SK-N-SH (cell line): ENCODE results near the gene TBC1D16. TPM values are rescaled to one million over a fixed set of nuclear protein-coding genes. Genes with fewer than 3 reads are reported as not detected.

Experiments used
- CTCF ChIA-PET: fragments of 300-600, 350-600 bp; formaldehyde crosslinking; extraction: SDS; loops from one replicate; lab custom pipeline; 2021; lab: Yijun Ruan, JAX
- POLR2A ChIA-PET: fragments of 350-600 bp; sonication (Branson Sonifier 250); formaldehyde crosslinking; extraction: SDS; loops from one replicate; lab custom pipeline; 2020; ENCODE audit warnings: antibody characterized with exemption, inconsistent platforms; lab: Yijun Ruan, JAX
- DNase-seq: peaks from one replicate; pipeline ENCODE4 v3.0.0; 2012
- H2AFZ ChIP-seq: fragments of 200-600 bp; sonication (generic); 2 replicates; pipeline ENCODE4 v1.8.1; 2016; ENCODE audit warnings: antibody characterized with exemption, mild to moderate bottlenecking, low read depth
- H3F3A ChIP-seq: fragments of 200-600 bp; sonication (generic); replicated peaks from 2 replicates; pipeline ENCODE3; 2016; ENCODE audit warnings: antibody characterized with exemption, mild to moderate bottlenecking; ENCODE audit not compliant: insufficient read depth
- H3K27ac ChIP-seq, 2 experiments: fragments of 200-500 bp in 1 of 2; fragments of 200-600 bp in 1 of 2; sonication (Bioruptor generic) in 1 of 2; sonication (generic), shearing (Covaris generic) in 1 of 2; 2 replicates each; pipeline versions ENCODE4 v1.5.1 to v1.6.1; 2014 to 2016; ENCODE audit warnings: low read depth in 2 of 2, inconsistent platforms in 1 of 2, low read length in 1 of 2, mild to moderate bottlenecking in 1 of 2, mixed read lengths in 1 of 2
- H3K27me3 ChIP-seq: fragments of 200-600 bp; sonication (generic), shearing (Covaris generic); 2 replicates; pipeline ENCODE4 v1.6.1; 2016; ENCODE audit warnings: mixed run types; ENCODE audit not compliant: insufficient read depth
- H3K36me3 ChIP-seq, 2 experiments: fragments of 200-500 bp in 1 of 2; fragments of 200-600 bp in 1 of 2; sonication (Bioruptor generic) in 1 of 2; sonication (generic) in 1 of 2; replicated peaks in 1 of 2; 2 replicates each; pipeline versions ENCODE3 to v1.5.1; 2014 to 2016; ENCODE audit warnings: low read length in 1 of 2, mild to moderate bottlenecking in 1 of 2; ENCODE audit not compliant: insufficient read depth in 2 of 2, control insufficient read depth in 1 of 2
- H3K4me1 ChIP-seq, 2 experiments: fragments of 200-500 bp in 1 of 2; fragments of 200-600 bp in 1 of 2; sonication (Bioruptor generic) in 1 of 2; sonication (generic), shearing (Covaris generic) in 1 of 2; 2 replicates each; pipeline versions ENCODE4 v1.5.1 to v1.6.1; 2014 to 2016; ENCODE audit warnings: low read depth in 1 of 2, low read length in 1 of 2, mixed run types in 1 of 2; ENCODE audit not compliant: insufficient read depth in 2 of 2, control insufficient read depth in 1 of 2
- H3K4me2 ChIP-seq: fragments of 200-600 bp; sonication (generic), shearing (Covaris generic); 2 replicates; pipeline ENCODE4 v1.6.1; 2017; ENCODE audit warnings: mixed run types
- H3K4me3 ChIP-seq, 2 experiments: fragments of 200-500 bp in 1 of 2; fragments of 200-600 bp in 1 of 2; sonication (Bioruptor generic) in 1 of 2; sonication (generic), shearing (Covaris generic) in 1 of 2; 2 replicates each; pipeline versions ENCODE4 v1.5.1 to v1.8.1; 2014 to 2016; ENCODE audit warnings: low read depth in 2 of 2, inconsistent platforms in 1 of 2, low read length in 1 of 2, mild to moderate bottlenecking in 1 of 2, mixed read lengths in 1 of 2, moderate library complexity in 1 of 2
- H3K79me2 ChIP-seq: fragments of 200-600 bp; sonication (generic); 2 replicates; pipeline ENCODE4 v1.8.1; 2017; ENCODE audit warnings: mild to moderate bottlenecking; ENCODE audit not compliant: insufficient read depth
- H3K9ac ChIP-seq: fragments of 200-600 bp; sonication (generic); 2 replicates; pipeline ENCODE4 v1.6.1; 2017; ENCODE audit warnings: mixed run types
- H3K9me2 ChIP-seq: fragments of 200-600 bp; sonication (generic); 2 replicates; pipeline ENCODE4 v1.6.1; 2017; ENCODE audit warnings: mixed run types
- H3K9me3 ChIP-seq: fragments of 200-600 bp; sonication (generic); 2 replicates; pipeline ENCODE4 v1.6.1; 2017; ENCODE audit warnings: mixed run types, mild to moderate bottlenecking, moderate library complexity
- H4K20me1 ChIP-seq: fragments of 200-600 bp; sonication (generic); 2 replicates; pipeline ENCODE4 v1.6.1; 2017; ENCODE audit warnings: mild to moderate bottlenecking, mixed run types; ENCODE audit not compliant: insufficient read depth
- ELF1 ChIP-seq: IDR thresholded peaks from 2 replicates; pipeline ENCODE4 v1.4.0; 2012
- GABPA ChIP-seq: IDR thresholded peaks from 2 replicates; pipeline ENCODE4 v1.4.0; 2012; ENCODE audit warnings: low read depth, mild to moderate bottlenecking
- GATA2 ChIP-seq: sonication (generic); formaldehyde crosslinking; IDR thresholded peaks from 2 replicates; pipeline ENCODE4 v1.5.0; 2020; ENCODE audit warnings: mild to moderate bottlenecking, missing genetic modification reagents
- MEF2A ChIP-seq: IDR thresholded peaks from 2 replicates; pipeline ENCODE4 v1.4.0; 2012; ENCODE audit warnings: low read depth, borderline replicate concordance
- MXI1 ChIP-seq: IDR thresholded peaks from 2 replicates; pipeline ENCODE4 v1.6.1; 2012; ENCODE audit warnings: mild to moderate bottlenecking, low read depth, low read length, improper control_type of control experiment
- POLR2AphosphoS5 ChIP-seq: IDR thresholded peaks from 2 replicates; pipeline ENCODE4 v1.6.1; 2012; ENCODE audit warnings: low read depth, low read length
- RAD21 ChIP-seq: IDR thresholded peaks from 2 replicates; pipeline ENCODE4 v1.6.1; 2012; ENCODE audit warnings: mild to moderate bottlenecking, low read length
- RCOR1 ChIP-seq: fragments of 150-350 bp; IDR thresholded peaks from 2 replicates; pipeline ENCODE4 v1.6.1; 2017; ENCODE audit warnings: antibody characterized with exemption, low read length
- REST ChIP-seq: IDR thresholded peaks from 2 replicates; pipeline ENCODE4 v1.6.1; 2012; ENCODE audit warnings: mild to moderate bottlenecking, low read depth, low read length, moderate library complexity
- TAF1 ChIP-seq: IDR thresholded peaks from 2 replicates; pipeline ENCODE4 v1.6.1; 2012; ENCODE audit warnings: low read depth, mild to moderate bottlenecking, low read length, moderate library complexity, borderline replicate concordance
- USF2 ChIP-seq: fragments of 150-350 bp; IDR thresholded peaks from 2 replicates; pipeline ENCODE4 v1.6.1; 2017; ENCODE audit warnings: antibody characterized with exemption, low read length, low read depth, borderline replicate concordance
- YY1 ChIP-seq: IDR thresholded peaks from 2 replicates; pipeline ENCODE4 v1.4.0; 2012; ENCODE audit warnings: low read depth, mild to moderate bottlenecking
- WGBS: methylation state at CpG from one replicate; pipeline ENCODE4 v1.1.6; 2017; ENCODE audit warnings: low lambda C conversion rate; 5-methylcytosine and 5-hydroxymethylcytosine counted together
- polyA plus RNA-seq, 3 experiments: library from polyadenylated mRNA; depleted of rRNA; stranded (reverse); fragments of >200 nt; gene quantifications; 2 replicates each; pipeline ENCODE4 v1.2.3, GENCODE V29; 2012
- TF ChIP-seq, protein P1 (sequence below): fragments of 200-600 bp; sonication (generic); IDR thresholded peaks from 2 replicates; pipeline ENCODE4 v1.6.1; 2017; ENCODE audit warnings: antibody characterized with exemption, mild to moderate bottlenecking, moderate library complexity
- TF ChIP-seq, protein P2 (sequence below): IDR thresholded peaks from 2 replicates; pipeline ENCODE4 v1.4.0; 2012; ENCODE audit warnings: low read depth, borderline replicate concordance
- TF ChIP-seq, protein P3 (sequence below): IDR thresholded peaks from 2 replicates; pipeline ENCODE4 v1.4.0; 2012; ENCODE audit warnings: low read depth

TBC1D16 gene
- polyA plus RNA-seq, 1 of the 3 experiments (the other 2 are of a cell fraction) = 14.5 TPM

DNA sequence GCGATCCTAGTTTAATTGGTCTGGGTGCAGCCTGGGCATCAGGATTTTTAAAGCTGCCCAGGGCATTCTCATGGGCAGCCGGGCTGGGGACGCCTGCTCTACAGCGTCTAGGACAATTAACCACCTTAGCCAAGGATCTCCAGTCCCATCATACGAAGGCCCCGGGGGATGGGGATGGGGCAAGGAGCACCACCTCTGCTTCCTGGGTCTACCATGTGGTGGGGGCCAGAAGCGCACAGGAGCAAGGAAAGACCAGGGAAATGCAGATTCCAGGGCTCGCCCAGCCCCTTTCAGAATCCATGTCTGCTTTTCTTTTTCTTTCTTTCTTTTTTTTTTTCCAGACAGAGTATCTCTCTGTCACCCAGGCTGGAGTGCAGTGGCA lies 29.3 kb downstream of the TBC1D16 start:
- WGBS = 84% methylated on average over 8 of the region's 8 CpGs
- Histone ChIP-seq H3K79me2 (peaks cover 11% of the 10 kb centered on the region; the same call in 1 of the 2 replicates), H3K9ac (no peak overlapping the region), H3K4me2 (no peak overlapping the region), H3K27ac (no peak overlapping the region), H4K20me1 (peaks cover 35% of the 10 kb centered on the region), H3K27me3 (no peaks in the 10 kb centered on the region), H3K9me3 (no peaks in the 10 kb centered on the region), H2AFZ (no peak overlapping the region), H3K4me3 (no peak overlapping the region), H3K36me3 (peaks cover 4 to 18% of the 10 kb centered on the region in 2 experiments), H3F3A (no peaks in the 10 kb centered on the region), H3K4me1 (peaks cover 0 to 5% of the 10 kb centered on the region in 2 experiments; a peak in 1 of 4 replicates), H3K9me2 (no peaks in the 10 kb centered on the region)
- POLR2A ChIA-PET = no interaction called here
- CTCF ChIA-PET = interaction anchor here (0.6 to 12.1 kb wide), 36 partner anchors 8 to 941 kb away, joined by 3 to 209 read pairs (median 5); partner anchors contain the start of genes CBX4, ENDOV and GAA
- TF ChIP-seq, protein P1, sequence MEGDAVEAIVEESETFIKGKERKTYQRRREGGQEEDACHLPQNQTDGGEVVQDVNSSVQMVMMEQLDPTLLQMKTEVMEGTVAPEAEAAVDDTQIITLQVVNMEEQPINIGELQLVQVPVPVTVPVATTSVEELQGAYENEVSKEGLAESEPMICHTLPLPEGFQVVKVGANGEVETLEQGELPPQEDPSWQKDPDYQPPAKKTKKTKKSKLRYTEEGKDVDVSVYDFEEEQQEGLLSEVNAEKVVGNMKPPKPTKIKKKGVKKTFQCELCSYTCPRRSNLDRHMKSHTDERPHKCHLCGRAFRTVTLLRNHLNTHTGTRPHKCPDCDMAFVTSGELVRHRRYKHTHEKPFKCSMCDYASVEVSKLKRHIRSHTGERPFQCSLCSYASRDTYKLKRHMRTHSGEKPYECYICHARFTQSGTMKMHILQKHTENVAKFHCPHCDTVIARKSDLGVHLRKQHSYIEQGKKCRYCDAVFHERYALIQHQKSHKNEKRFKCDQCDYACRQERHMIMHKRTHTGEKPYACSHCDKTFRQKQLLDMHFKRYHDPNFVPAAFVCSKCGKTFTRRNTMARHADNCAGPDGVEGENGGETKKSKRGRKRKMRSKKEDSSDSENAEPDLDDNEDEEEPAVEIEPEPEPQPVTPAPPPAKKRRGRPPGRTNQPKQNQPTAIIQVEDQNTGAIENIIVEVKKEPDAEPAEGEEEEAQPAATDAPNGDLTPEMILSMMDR = no peak
- TF ChIP-seq REST (no peak), MEF2A (no peak), POLR2AphosphoS5 (no peak), MXI1 (no peak), TAF1 (no peak), YY1 (no peak), GATA2 (no peak), GABPA (no peak), RCOR1 (no peak), RAD21 (no peak), ELF1 (no peak), USF2 (no peak)
- TF ChIP-seq, protein P2, sequence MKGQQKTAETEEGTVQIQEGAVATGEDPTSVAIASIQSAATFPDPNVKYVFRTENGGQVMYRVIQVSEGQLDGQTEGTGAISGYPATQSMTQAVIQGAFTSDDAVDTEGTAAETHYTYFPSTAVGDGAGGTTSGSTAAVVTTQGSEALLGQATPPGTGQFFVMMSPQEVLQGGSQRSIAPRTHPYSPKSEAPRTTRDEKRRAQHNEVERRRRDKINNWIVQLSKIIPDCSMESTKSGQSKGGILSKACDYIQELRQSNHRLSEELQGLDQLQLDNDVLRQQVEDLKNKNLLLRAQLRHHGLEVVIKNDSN = no peak
- TF ChIP-seq, protein P3, sequence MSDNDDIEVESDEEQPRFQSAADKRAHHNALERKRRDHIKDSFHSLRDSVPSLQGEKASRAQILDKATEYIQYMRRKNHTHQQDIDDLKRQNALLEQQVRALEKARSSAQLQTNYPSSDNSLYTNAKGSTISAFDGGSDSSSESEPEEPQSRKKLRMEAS = no peak
- DNase-seq = no peak
